Measurements from ENCODE around the gene PRRT2.
"Not testable (repeated sequence)": the region's sequence is repeated elsewhere in the genome, so short reads cannot be mapped to it uniquely, and the experiment has no call there.

PRRT2 gene

DNA sequence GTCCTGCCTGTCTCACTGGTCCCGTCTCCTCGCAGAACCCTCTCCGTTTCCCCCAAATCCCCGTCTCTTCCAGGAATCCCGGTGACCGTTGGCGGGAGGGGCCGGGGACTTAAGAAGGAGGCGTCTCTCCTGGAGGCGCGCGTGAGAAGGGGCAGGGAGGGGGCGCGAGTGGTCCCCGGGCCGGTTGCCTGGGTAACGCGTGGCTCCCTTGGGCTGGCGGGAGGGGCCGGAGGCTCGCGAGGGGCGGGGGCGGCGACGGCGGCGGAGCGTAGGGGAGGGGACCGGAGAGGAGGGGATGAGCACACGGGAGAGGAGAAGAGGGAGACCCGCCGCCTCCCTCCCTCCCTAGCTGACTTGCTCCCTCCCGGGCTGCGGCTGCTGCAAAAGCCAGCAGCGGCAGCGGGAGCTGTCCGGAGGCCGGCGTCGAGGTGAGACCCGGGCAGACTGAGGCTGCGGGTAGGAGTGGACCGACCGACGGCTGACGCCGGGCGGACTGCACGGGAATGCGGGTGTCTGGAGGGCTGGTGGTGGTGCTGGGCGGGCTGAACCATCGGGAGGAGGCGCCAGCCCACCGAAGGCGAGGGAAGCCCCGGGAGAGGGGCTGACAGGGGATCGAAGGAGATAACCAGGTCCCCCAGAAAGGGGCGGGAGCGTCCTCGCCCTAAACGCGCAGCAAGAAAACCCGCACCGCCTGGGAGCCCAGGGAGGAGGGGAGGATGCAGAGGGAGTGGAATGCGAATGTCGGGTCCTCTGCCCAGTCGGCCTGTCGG, at the start of gene PRRT2:
PRRT2 (plus strand) TSS at position 298 of the 770 bp plus-strand sequence. CDS start 862 bp downstream, outside the sequence.
- no peak for DNase-seq

- DNase-seq = no peak
These were observed 48.7 kb upstream of the PRRT2 start for GRCh38 chr16:29763326-29763725.

GRCh38 chr16:29765167-29766032, 46.6 kb upstream of the PRRT2 start:
- no peak for DNase-seq

- no peak for DNase-seq
These were observed 45.4 kb upstream of the PRRT2 start for GRCh38 chr16:29766571-29766970.

GRCh38 chr16:29767062-29767461, 44.9 kb upstream of the PRRT2 start:
- no peak for DNase-seq

- DNase-seq = no peak
These were observed 42.5 kb upstream of the PRRT2 start for GRCh38 chr16:29769507-29769906.

- DNase-seq = no peak
These were observed 41.6 kb upstream of the PRRT2 start for GRCh38 chr16:29770250-29770929.

GRCh38 chr16:29772330-29772729, 39.7 kb upstream of the PRRT2 start:
- DNase-seq = not testable (repeated sequence)

- no peak for DNase-seq
These were observed 37.3 kb upstream of the PRRT2 start for GRCh38 chr16:29774730-29775129.

- no peak for DNase-seq
These were observed 36.1 kb upstream of the PRRT2 start for GRCh38 chr16:29775742-29776408.

GRCh38 chr16:29777576-29778350, 34.2 kb upstream of the PRRT2 start, which contains the start of gene ZG16:
Gene ZG16, plus strand, starts transcription at chr16:29778256. Its CDS starts 1,011 bp downstream, at chr16:29779267.
- DNase-seq = no peak

DNA sequence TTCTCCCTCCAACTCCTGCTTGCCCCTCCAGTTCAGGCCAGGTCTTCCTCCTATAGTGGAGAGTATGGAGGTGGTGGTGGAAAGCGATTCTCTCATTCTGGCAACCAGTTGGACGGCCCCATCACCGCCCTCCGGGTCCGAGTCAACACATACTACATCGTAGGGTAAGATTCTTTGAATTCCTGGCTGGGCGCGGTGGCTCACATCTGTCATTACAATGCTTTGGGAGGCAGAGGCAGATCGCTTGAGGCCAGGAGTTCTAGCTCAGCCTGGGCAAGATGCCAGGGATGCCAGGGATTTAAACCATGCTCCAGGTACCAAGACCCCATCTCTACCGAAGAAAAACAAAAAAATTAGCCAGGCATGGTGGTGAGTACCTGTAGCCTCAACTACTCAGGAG, 32.5 kb upstream of the PRRT2 start:
- DNase-seq = no peak

DNA sequence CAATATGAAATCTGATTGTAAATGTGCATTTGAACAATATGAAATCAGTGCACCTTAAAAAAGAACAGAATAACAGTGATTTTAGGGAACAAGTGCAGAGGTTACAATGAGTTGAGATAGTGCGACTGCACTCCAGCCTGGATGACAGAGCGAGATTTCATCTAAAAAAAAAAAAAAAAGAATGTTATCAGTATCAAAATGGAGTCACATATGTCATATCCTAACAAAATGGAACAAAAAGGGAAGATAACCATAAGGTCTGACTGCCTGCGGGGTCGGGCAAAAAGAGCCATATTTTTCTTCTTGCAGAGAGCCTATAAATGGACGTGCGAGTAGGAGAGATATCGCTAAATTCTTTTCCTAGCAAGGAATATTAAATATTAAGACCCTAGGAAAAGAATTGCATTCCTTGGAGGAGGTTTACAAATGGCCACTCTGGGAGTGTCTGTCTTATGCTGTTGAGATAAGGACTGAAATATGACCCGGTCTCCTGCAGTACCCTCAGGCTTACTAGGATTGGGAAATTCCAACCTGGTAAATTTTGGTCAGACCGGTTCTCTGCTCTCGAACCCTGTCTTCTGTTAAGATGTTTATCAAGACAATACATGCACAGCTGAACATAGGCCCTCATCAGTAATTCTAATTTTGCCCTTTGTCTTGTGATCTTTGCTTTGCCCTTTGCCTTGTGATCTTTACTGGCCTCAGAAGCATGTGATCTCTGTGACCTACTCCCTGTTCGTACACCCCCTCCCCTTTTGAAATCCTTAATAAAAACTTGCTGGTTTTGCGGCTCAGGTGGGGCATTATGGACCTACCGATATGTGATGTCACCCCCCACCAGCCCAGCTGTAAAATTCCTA, 28.7 kb upstream of the PRRT2 start:
- not testable (repeated sequence) for DNase-seq

DNA sequence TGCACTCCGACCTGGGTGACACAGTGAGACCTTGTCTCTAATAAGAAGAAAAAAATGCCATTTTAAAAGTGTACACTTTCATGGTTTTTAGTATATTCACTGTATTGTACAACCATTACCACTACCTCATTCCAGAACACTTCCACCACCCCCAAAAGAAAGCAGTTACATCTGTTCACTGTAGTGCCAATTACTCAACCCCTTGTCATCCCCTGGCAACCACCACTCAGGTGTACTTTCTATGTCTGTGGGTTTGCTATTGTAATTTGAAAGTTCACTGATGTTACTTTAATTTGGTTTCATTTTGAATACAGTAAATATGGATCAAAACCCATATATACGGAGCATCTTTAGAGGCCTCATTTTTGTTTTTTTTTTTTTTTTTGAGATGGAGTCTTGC, 27.8 kb upstream of the PRRT2 start:
- DNase-seq = no peak

DNA sequence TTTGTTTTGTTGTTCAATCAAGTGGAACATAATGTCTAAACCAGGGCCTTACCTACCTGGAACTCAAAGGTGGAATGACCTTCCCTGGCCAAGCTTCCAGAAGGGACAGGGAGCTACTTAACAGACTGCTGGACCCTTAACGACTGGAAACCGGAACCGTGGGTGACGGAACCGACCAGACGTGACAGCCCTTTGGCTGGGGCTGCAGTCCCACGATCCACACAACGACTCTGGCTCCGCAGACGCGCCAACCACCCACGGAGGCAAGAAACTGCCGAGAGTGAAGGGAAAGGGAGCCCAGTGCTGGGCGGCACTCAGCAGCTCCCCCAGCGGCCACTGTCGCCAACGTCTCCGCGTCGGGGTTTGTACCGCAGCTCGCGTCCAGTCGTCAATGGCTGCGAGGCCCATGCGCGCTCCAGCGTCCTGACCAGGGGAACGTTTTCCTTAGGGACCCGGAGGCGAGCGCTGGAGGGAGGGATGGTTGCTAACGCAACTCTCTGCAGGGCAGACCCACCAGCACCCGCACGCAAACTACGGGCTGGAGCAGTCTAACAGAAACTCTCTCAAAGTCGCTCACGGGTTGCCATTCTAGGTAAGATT, 27.0 kb upstream of the PRRT2 start:
- peak; percentile 62 to 86 for DNase-seq

DNA sequence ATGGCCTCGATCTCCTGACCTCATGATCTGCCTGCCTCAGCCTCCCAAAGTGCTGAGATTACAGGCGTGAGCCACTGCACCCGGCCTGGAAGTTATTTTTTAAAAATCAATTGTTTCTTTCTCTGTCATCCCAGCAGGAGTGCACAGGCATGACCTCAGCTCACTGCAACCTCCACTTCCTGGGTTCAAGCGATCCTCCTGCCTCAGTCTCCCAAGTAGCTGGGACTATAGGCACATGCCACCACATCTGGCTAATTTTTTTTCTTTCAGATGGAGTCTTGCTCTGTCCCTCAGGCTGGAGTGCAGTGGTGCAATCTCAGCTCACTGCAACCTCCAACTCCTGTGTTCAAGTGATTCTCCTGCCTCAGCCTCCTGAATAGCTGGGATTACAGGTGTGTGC, 24.8 kb upstream of the PRRT2 start:
- not testable (repeated sequence) for DNase-seq

- DNase-seq = no peak
These were observed 22.2 kb upstream of the PRRT2 start for GRCh38 chr16:29789775-29790182.

DNA sequence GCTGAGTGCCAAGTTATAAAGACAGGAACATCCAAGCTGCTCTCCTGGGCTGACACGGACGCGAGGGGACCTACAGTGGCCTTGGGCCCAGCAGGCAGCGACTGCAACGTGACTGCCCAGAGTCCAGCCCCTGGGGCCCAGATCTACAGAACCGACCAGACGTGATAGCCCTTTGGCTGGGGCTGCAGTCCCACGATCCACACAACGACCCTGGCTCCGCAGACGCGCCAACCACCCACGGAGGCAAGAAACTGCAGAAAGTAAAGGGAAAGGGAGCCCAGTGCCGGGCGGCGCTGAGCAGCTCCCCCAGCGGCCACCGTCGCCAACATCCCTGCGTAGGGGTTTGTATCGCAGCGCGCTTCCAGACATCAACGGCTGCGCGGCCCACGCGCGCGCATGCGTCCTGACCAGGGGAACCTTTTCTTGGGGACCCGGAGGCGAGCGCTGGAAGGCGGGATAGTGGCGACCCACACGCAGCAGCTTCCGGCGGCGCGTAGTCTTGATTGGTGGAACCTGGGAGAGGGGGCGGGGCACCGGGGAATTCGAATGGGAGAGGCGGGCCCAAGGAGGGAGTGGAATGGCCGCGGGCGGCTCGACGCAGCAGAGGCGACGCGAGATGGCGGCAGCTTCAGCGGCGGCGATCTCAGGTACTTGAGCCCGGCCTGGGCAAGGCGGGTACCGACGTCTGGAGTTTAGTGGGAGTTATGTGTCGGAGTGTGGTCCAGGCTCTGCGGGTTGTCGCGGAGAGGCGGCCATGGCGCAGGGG, 21.6 kb upstream of the PRRT2 start, which contains the start of gene KIF22:
KIF22 (plus strand) TSS at position 569 of the 766 bp plus-strand sequence; CDS start at position 578, 9 bp downstream.
- DNase-seq = peak; percentile 99 to 100
